GM18517 (cell line): ENCODE data around the gene GARS1.
"Not testable (repeated sequence)": the region's sequence is repeated elsewhere in the genome, so short reads cannot be mapped to it uniquely, and the experiment has no call there.

Source experiments
- ATAC-seq: cut with Tn5 transposase; IDR thresholded peaks from one replicate; pipeline ENCODE4 v1.9.1; 2021; ENCODE audit warnings: mild to moderate bottlenecking, moderate library complexity; ENCODE audit not compliant: unreplicated experiment

The GARS1 gene

DNA sequence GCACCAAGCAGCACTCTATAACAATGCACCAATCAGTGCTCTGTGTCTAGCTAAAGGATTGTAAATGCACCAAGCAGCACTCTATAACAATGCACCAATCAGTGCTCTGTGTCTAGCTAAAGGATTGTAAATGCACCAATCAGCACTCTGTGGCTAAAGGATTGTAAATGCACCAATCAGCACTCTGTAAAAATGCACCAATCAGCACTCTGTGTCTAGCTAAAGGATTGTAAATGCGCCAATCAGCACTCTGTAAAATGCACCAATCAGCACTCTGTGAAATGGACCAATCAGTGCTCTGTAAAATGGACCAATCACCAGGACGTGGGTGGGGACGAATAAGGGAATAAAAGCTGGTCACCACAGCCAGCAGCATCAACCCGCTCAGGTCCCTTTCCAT is 24.4 kb upstream of the GARS1 start:
- not testable (repeated sequence) for ATAC-seq

DNA sequence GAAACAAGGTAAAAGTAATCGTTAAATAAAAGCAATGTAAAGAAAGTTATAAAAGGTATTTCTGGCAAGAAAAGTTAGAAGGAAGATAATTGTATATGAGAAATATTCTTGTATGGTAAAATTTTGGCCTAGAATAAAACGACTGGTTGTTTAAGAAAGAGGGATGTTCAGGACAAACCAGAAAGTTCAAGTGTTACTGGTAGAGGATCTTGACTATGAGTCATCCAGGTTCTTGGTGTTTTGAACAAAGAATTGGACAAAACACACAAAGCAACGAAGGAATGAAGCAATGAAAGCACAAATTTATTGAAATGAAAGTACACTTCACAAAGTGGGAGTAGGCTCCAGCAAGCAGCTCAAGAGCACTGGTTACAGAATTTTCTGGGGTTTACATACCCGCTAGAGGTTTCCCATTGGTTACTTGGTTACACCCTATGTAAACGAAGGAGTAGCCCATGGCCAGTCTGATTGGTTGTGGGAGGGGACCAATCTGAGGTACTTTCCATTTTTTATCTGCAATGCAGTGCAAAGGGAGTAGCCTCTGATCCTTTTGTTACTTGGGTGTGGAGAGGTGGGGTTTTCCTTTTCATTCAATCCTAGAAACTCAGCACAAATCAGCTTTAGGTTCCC is 22.4 kb upstream of the GARS1 start:
- no peak for ATAC-seq

- ATAC-seq: no peak
Measured at GRCh38 chr7:30575910-30576309, 18.8 kb upstream of the GARS1 start.

GRCh38 chr7:30583181-30583580 is 11.5 kb upstream of the GARS1 start:
- no peak for ATAC-seq

DNA sequence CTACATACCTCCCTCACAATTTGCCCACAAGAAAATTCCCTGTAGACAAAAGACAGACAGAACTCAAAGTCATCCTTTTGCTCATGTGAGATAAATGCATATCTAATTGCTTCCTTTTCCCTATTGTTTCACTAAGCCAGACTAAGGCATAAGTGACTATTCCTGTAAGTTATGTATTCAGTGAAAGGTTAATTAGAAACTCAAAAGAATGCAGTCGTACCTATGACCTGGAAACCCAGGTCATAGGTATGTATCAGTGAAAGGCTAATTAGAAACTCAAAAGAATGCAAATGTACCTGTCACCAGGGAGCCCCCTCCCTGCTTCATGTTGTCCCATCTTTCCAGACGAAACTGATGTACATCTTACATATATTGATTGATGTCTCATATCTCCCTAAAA is 10.3 kb upstream of the GARS1 start:
- no peak for ATAC-seq

DNA sequence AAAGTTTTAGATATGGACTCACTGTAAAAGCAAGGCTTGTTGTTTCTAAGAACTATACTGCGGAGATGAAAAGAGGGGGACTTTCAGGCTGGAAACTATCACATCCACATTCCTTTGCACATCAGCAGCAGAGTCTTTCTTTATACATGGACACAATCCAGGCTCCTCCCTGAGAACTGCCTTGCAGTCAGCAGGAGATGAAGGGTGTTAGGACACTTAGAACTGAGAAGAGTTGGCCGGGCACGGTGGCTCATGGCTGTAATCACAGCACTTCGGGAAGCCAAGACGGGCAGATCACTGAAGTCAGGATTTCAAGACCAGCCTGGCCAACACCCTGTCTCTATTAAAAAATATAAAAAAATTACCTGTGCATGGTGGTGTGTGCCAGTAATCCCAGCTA is 9.7 kb upstream of the GARS1 start:
- no peak for ATAC-seq

- ATAC-seq: no peak
Measured at GRCh38 chr7:30585675-30586074, 9.0 kb upstream of the GARS1 start.

- ATAC-seq: not testable (repeated sequence)
Measured at GRCh38 chr7:30587547-30587946, 7.1 kb upstream of the GARS1 start.

DNA sequence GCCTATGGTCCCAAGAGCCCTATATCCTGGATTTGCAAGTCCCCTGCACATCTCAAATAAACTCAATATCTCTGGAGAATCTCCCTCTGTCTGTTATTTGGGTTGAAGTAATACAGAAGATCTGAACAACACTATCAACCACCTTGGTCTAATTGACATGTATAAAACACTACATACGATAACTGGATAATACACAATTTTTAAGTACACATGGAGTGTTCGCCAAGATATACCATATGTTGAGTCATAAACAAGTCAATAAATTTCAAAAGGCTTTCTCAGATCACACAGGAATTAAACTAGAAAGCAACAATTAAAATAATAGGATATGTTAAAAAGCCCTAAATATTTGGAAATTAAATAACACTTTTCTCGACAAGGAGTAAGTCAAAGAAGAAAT is 5.6 kb upstream of the GARS1 start:
- no peak for ATAC-seq

DNA sequence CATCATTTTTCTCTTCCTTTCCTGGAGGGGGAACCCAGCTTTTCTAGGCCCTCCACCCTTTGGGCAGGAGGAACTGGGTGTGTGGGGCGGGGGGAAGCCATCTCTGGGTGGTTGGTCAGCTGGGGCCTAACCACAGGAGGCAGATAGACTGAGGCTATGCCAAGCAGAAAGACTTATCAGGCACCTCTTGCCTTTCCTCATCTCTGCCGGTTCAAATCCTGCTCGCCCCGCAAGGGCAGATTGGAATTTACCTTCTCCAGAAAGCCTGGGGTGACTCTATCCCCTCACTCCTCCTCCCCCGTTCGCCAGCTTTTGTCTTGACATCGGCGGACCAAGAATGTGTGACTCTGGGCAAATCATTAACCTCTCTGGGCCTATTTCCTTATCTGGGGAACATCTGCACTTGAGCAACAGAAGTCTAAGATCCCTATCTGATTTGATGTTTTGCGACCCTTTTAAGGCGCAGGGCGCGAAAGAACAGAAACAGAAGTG is 584 bp upstream of the GARS1 start:
- ATAC-seq: peak; percentile 31

- ATAC-seq: no peak
Measured at GRCh38 chr7:30595436-30596013, 847 bp downstream of the GARS1 start.

DNA sequence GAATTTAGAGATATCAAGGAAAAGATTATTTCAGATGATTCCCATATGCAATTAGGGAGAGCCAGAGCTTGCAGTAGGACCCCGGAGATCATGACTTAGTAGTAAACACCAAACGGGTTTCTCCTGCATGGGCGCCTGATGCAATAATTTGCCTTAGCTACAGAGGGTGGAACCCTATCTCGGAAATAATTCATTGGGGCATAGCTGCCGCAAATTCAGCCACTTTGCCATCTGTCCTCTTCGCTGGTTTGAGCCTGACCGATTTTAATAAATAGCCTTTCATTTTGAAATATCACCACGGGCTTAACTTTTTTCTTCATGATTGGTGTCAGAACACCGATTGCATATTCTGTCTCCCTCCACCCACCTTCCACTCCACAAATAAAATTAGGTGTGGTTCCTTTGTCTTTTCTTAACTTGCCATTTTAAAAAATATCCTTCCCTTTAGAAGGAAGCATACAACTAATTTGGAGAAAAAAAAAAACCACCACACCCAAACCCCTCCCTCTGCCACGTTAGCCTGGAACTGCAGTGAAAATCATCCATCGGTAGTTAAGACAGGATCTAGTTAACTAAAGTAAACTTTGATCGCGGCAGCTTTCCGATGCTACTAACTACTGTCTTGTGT is 1.4 kb downstream of the GARS1 start:
- ATAC-seq: no peak

GRCh38 chr7:30596721-30597120 is 2.0 kb downstream of the GARS1 start:
- ATAC-seq: no peak

GRCh38 chr7:30598121-30598876 is 3.6 kb downstream of the GARS1 start:
- ATAC-seq: no peak

DNA sequence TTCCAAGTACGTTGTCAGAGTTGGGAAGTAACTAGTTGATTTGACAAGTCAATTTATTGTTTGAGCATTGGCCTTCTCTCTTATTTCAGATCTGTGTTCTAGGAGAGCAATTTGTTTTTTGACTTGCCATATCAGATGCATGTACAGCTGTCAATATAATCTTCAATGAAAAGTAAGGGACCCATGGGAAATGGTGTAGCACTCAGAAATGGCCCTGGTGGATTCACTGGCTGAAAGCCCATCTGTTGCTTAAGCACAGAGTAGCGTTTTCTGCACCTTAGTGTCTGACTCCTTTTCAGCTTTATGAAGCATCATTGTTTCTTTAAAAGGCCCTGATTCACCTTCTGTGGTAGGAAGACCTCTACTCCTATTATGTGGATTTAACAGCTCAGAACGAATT is 10.2 kb downstream of the GARS1 start:
- ATAC-seq: no peak

- ATAC-seq: no peak
Measured at GRCh38 chr7:30605832-30606231, 11.2 kb downstream of the GARS1 start.

DNA sequence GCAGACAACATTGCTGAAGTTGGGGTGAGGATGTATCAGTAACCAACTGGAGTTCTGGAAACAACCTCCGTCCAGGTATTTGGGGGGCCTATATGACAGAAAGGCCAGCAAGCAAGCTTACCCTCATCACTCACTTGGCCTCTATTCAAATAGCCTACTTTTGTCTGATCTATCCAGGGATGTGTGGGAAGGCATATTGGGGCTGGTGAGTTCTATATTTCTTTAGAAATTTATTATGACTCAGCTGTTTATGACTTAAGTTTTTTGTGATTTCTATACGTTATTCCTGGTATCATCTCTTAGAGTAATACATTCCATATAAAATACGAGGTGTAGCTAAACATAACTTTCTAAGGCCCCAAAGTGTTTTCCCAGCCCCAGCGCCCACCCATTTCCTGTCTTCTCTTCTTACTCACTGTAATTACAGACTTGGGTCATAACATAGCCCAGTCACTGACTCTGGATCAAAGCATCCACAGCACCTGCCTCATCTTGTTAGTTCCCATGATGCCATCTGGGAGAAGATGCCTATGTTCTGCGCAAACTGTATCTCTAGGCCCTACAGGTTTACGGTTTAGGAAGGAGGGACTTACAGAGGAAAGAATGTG is 18.1 kb downstream of the GARS1 start:
- ATAC-seq: no peak

DNA sequence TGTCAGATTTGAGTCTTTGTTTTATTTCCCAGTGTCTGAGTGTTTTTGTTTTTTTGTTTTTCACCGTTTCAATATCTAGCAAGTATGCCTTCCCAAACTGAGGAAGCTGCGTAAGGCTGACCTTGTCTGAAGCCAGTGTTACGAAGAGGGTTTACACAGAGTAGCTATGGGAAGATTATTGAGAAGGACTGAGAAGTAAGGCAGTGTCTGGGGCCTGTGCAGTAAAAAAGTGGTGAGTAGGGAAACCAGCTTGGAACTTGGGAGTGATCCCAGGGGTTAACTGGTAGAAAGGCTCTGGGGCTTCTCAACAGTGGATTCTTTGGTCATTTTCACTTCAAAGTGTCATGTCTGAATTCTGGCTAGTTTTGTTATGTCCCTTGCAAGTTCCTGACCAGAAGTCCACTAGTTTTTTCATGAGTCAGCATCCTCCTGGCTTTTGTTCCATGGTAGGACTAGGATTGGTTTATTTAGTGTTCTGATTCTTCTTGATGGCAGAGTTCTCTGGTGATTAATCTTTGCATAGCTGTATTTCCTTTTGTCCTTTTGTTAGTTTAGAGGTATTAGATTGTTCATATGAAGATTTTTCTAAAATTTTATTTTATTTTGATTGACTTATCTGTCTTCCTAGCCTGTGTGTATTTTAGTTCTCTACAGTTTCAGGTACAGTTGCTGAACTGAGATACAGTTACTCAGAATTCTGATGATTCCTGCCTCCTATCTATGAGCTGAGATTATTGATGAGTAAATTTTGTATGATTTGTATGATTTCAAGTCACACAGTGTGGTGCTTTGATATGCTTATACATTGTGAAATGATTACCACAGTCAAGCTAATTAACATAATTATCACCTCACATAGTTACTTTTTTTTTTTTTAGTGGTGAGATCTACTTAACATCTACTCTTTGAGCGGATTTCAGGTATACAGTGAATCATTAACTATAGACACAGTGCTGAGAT is 19.0 kb downstream of the GARS1 start:
- no peak for ATAC-seq

- no peak for ATAC-seq
Measured at GRCh38 chr7:30616318-30616717, 21.6 kb downstream of the GARS1 start.

DNA sequence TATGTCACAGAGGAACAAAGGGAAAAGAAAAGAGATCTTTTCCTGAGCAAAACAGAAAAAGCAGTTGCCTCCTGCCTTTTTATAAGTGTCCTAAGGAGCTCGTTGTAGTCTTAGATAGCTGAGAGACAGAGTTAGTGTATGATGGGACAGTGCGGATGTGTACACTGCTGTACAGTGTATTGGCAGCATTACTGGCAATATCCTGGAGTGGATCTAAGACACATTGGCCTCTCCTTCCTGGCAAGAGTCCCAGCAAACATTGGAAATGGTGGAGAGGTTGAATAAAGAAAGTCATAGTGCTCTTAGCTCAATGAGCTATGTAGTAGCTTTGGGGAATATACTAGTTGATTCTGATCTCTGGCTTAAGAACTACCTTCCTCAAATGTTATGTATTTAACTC is 22.7 kb downstream of the GARS1 start:
- ATAC-seq: no peak
